HEK293 (cell line): ENCODE results near the gene SAE1.

Experiments used
- CTCF ChIA-PET: fragments of 350-600 bp; formaldehyde crosslinking; extraction: SDS; loops from one replicate; lab custom pipeline; 2021; ENCODE audit warnings: antibody characterized with exemption; lab: Yijun Ruan, JAX
- POLR2A ChIA-PET: fragments of 300-600 bp; formaldehyde crosslinking; extraction: SDS; loops from one replicate; lab custom pipeline; 2020; ENCODE audit warnings: antibody characterized with exemption, inconsistent platforms; lab: Yijun Ruan, JAX
- H3K27ac ChIP-seq: fragments of 200-500 bp; sonication (Bioruptor generic); 2 replicates; pipeline ENCODE4 v1.5.1; 2014; ENCODE audit warnings: low read depth, low read length, control low read depth, inconsistent platforms; ENCODE audit errors: extremely low read depth
- H3K36me3 ChIP-seq, 2 experiments: fragments of 200-500 bp in 1 of 2; sonication (Bioruptor generic) in 1 of 2; 1 replicate in 1 of 2; 2 replicates in 1 of 2; pipeline ENCODE4 v1.5.1; 2014 to 2017; ENCODE audit warnings: inconsistent platforms in 2 of 2, low read length in 2 of 2; ENCODE audit not compliant: control insufficient read depth in 2 of 2, insufficient read depth in 1 of 2
- H3K4me1 ChIP-seq: fragments of 200-500 bp; sonication (Bioruptor generic); 2 replicates; pipeline ENCODE4 v1.5.1; 2014; ENCODE audit warnings: mild to moderate bottlenecking, low read length, inconsistent platforms; ENCODE audit not compliant: control insufficient read depth, insufficient read depth
- H3K4me3 ChIP-seq: 2 replicates; pipeline ENCODE4 v1.5.1; 2011; ENCODE audit warnings: low read depth, mild to moderate bottlenecking, control low read depth, low read length, moderate library complexity
- H3K9me3 ChIP-seq: fragments of 200-500 bp; sonication (Bioruptor generic); 2 replicates; pipeline ENCODE4 v1.5.1; 2014; ENCODE audit warnings: low read depth, low read length, inconsistent platforms; ENCODE audit not compliant: control insufficient read depth, insufficient read depth
- BCL11B ChIP-seq: fragments of 450-650 bp; formaldehyde crosslinking; IDR thresholded peaks from 2 replicates; pipeline ENCODE4 v1.5.1; 2016; ENCODE audit warnings: low read depth, missing biosample characterization, missing genetic modification characterization
- TSHZ1 ChIP-seq: fragments of 450-650 bp; formaldehyde crosslinking; IDR thresholded peaks from 2 replicates; pipeline ENCODE4 v1.5.1; 2016; ENCODE audit warnings: missing biosample characterization, missing genetic modification characterization, borderline replicate concordance
- ZBTB10 ChIP-seq: fragments of 450-650 bp; formaldehyde crosslinking; IDR thresholded peaks from 2 replicates; pipeline ENCODE4 v1.5.1; 2016; ENCODE audit warnings: missing biosample characterization, missing genetic modification characterization
- ZBTB48 ChIP-seq: fragments of 450-650 bp; formaldehyde crosslinking; IDR thresholded peaks from 2 replicates; pipeline ENCODE4 v1.5.1; 2016; ENCODE audit warnings: missing biosample characterization, missing genetic modification characterization
- ZNF311 ChIP-seq: fragments of 450-650 bp; formaldehyde crosslinking; IDR thresholded peaks from 2 replicates; pipeline ENCODE4 v1.5.1; 2017; ENCODE audit warnings: missing biosample characterization, missing genetic modification characterization, borderline replicate concordance
- ZNF341 ChIP-seq: fragments of 450-650 bp; formaldehyde crosslinking; IDR thresholded peaks from 2 replicates; pipeline ENCODE4; 2016; ENCODE audit warnings: low read depth, missing biosample characterization, missing genetic modification characterization
- ZNF518A ChIP-seq: fragments of 450-650 bp; formaldehyde crosslinking; conservative IDR thresholded peaks from 2 replicates; pipeline ENCODE4 v1.5.1; 2016; ENCODE audit warnings: low read depth, missing biosample characterization, missing genetic modification characterization
- ZNF544 ChIP-seq: fragments of 450-650 bp; formaldehyde crosslinking; IDR thresholded peaks from 2 replicates; pipeline ENCODE4 v1.5.0; 2017; ENCODE audit warnings: missing biosample characterization, missing genetic modification characterization
- ZNF548 ChIP-seq: fragments of 450-650 bp; formaldehyde crosslinking; IDR thresholded peaks from 2 replicates; pipeline ENCODE4 v1.5.1; 2016; ENCODE audit warnings: missing biosample characterization, missing genetic modification characterization
- ZNF549 ChIP-seq: fragments of 450-650 bp; IDR thresholded peaks from 2 replicates; pipeline ENCODE4 v1.5.1; 2018; ENCODE audit warnings: missing biosample characterization, missing genetic modification characterization, mild to moderate bottlenecking, inconsistent platforms, moderate library complexity
- ZNF571 ChIP-seq: fragments of 450-650 bp; formaldehyde crosslinking; IDR thresholded peaks from 2 replicates; pipeline ENCODE4 v1.5.0; 2017; ENCODE audit warnings: missing biosample characterization, missing genetic modification characterization
- ZNF623 ChIP-seq: fragments of 450-650 bp; formaldehyde crosslinking; IDR thresholded peaks from 2 replicates; pipeline ENCODE4 v1.5.1; 2016; ENCODE audit warnings: missing biosample characterization, missing genetic modification characterization
- ZNF670 ChIP-seq: fragments of 450-650 bp; formaldehyde crosslinking; IDR thresholded peaks from 2 replicates; pipeline ENCODE4 v1.5.1; 2016; ENCODE audit warnings: missing biosample characterization, missing genetic modification characterization, low read depth
- ZNF768 ChIP-seq: fragments of 450-650 bp; formaldehyde crosslinking; IDR thresholded peaks from 2 replicates; pipeline ENCODE4 v1.5.1; 2018; ENCODE audit warnings: missing biosample characterization, mild to moderate bottlenecking, missing genetic modification characterization

The SAE1 gene

GRCh38 chr19:47179653-47180310 is 49.1 kb downstream of the SAE1 start (continued):
- TF ChIP-seq ZNF518A (no peak), ZNF768 (tag by site-specific recombination) (no peak)

- CTCF ChIA-PET, result interaction anchor here (1.0 kb wide), 1 partner anchor 27 kb away, joined by 3 read pairs; no protein-coding TSS in a partner anchor
- TF ChIP-seq ZNF623, result no peak
- TF ChIP-seq ZNF341 (tag by site-specific recombination), result no peak
- no peak for TF ChIP-seq ZNF549 (tag by site-specific recombination)
- no peak for TF ChIP-seq ZNF311
- no peak for TF ChIP-seq ZNF548
- TF ChIP-seq TSHZ1 (tag by site-specific recombination), result no peak
- no peak for TF ChIP-seq ZBTB48 (tag by site-specific recombination)
- no peak for TF ChIP-seq BCL11B (tag by site-specific recombination)
- no peak for TF ChIP-seq ZNF571 (tag by site-specific recombination)
- no peak for TF ChIP-seq ZNF544 (tag by site-specific recombination)
- no peak for TF ChIP-seq ZNF670
- TF ChIP-seq ZBTB10 (tag by site-specific recombination), result no peak
- TF ChIP-seq, all 188 proteins: peak for 0
- peaks cover 64 to 74% of the 10 kb centered on the region in 2 experiments for H3K36me3 ChIP-seq
- H3K4me1 ChIP-seq, result peaks cover 8% of the 10 kb centered on the region
- H3K4me3 ChIP-seq, result no peak overlapping the region
- no peaks in the 10 kb centered on the region for H3K9me3 ChIP-seq
- POLR2A ChIA-PET, result interaction anchor here (1.7 kb wide), 1 partner anchor 27 kb away, joined by 3 read pairs; no protein-coding TSS in a partner anchor
- H3K27ac ChIP-seq, result no peak overlapping the region
Measured at GRCh38 chr19:47183601-47184000, 53.0 kb downstream of the SAE1 start.
